GM18951 (cell line): ENCODE data around the gene CYP4F22.
"Not testable (repeated sequence)": the region's sequence is repeated elsewhere in the genome, so short reads cannot be mapped to it uniquely, and the experiment has no call there.

Experiments used
- POLR2A ChIP-seq: IDR thresholded peaks from 4 replicates; pipeline ENCODE4 v1.6.1; 2011; ENCODE audit warnings: mild to moderate bottlenecking; ENCODE audit not compliant: insufficient read length, insufficient read depth; ENCODE audit errors: extremely low read depth
- in situ Hi-C: fragments of 300-500 bp; cut with MboI; formaldehyde crosslinking; loops from one replicate; pipeline ENCODE4 v1.12.0; 2022; ENCODE audit warnings: low sequenced_read_pairs, mixed read lengths, inconsistent platforms; ENCODE audit not compliant: unreplicated experiment

Gene CYP4F22

GRCh38 chr19:15475611-15476010 is 32.7 kb upstream of the CYP4F22 start:
- no peak for TF ChIP-seq POLR2A
- in situ Hi-C loops = no loop called here

- no peak for TF ChIP-seq POLR2A
- in situ Hi-C loops = no loop called here
Measured at GRCh38 chr19:15476325-15476724, 32.0 kb upstream of the CYP4F22 start.

- in situ Hi-C loops = no loop called here
- TF ChIP-seq POLR2A = no peak
Measured at GRCh38 chr19:15479391-15480345, 28.7 kb upstream of the CYP4F22 start, which contains the start of gene PGLYRP2. PGLYRP2 (minus strand) TSS chr19:15479501; CDS start chr19:15479371, 130 bp downstream.

- in situ Hi-C loops = not testable (repeated sequence)
Measured at GRCh38 chr19:15480996-15481395, 27.3 kb upstream of the CYP4F22 start.

- in situ Hi-C loops = not testable (repeated sequence)
Measured at GRCh38 chr19:15485768-15486167, 22.6 kb upstream of the CYP4F22 start.

- no peak for TF ChIP-seq POLR2A
- in situ Hi-C loops = no loop called here
Measured at GRCh38 chr19:15487038-15487437, 21.3 kb upstream of the CYP4F22 start.

GRCh38 chr19:15488489-15489226 is 19.7 kb upstream of the CYP4F22 start:
- in situ Hi-C loops = no loop called here
- TF ChIP-seq POLR2A = no peak

- TF ChIP-seq POLR2A = no peak
- in situ Hi-C loops = no loop called here
Measured at GRCh38 chr19:15495151-15495550, 13.2 kb upstream of the CYP4F22 start.

GRCh38 chr19:15498156-15498858 is 10.0 kb upstream of the CYP4F22 start:
- TF ChIP-seq POLR2A = no peak
- in situ Hi-C loops = no loop called here

GRCh38 chr19:15498910-15499309 is 9.4 kb upstream of the CYP4F22 start:
- no peak for TF ChIP-seq POLR2A
- in situ Hi-C loops = no loop called here

- in situ Hi-C loops = no loop called here
- no peak for TF ChIP-seq POLR2A
Measured at GRCh38 chr19:15501596-15501995, 6.7 kb upstream of the CYP4F22 start.

GRCh38 chr19:15502264-15502663 is 6.1 kb upstream of the CYP4F22 start:
- in situ Hi-C loops = no loop called here

GRCh38 chr19:15506074-15506571 is 2.2 kb upstream of the CYP4F22 start:
- no peak for TF ChIP-seq POLR2A
- in situ Hi-C loops = no loop called here

More at GRCh38 chr19:15502264-15502663, 6.1 kb upstream of the CYP4F22 start:
- no peak for TF ChIP-seq POLR2A
